ENCODE data around the gene ACO2.
"Not testable (repeated sequence)": the region's sequence is repeated elsewhere in the genome, so short reads cannot be mapped to it uniquely, and the experiment has no call there.

ACO2 gene

GRCh38 chr22:41568811-41569210 is 99.9 kb downstream of the ACO2 start:
- no peak for DNase-seq (ENCODE audit: low read depth in 2 of 2)

- DNase-seq (ENCODE audit: low read depth in 2 of 2), result no peak
Observed at GRCh38 chr22:41570221-41570620, 101.3 kb downstream of the ACO2 start.

GRCh38 chr22:41571786-41572185 is 102.9 kb downstream of the ACO2 start:
- no peak for DNase-seq (ENCODE audit: low read depth in 2 of 2)

DNA sequence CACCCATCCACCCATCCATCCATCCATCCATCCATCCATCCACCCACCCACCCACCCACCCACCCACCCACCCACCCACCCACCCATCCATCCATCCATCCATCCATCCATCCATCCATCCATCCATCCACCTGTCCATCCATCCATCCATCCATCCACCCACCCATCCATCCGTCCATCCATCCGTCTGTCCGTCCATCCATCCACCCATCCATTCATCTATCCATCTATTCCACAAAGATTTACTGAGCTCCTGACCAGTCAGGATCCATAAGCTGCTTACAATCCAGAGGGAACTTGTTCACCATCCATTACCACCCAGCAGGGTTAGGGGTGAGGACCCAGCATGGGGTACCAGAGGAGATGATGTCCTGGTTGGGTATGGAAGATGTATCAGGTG is 103.4 kb downstream of the ACO2 start:
- not testable (repeated sequence) for DNase-seq (ENCODE audit: low read depth in 2 of 2)

DNA sequence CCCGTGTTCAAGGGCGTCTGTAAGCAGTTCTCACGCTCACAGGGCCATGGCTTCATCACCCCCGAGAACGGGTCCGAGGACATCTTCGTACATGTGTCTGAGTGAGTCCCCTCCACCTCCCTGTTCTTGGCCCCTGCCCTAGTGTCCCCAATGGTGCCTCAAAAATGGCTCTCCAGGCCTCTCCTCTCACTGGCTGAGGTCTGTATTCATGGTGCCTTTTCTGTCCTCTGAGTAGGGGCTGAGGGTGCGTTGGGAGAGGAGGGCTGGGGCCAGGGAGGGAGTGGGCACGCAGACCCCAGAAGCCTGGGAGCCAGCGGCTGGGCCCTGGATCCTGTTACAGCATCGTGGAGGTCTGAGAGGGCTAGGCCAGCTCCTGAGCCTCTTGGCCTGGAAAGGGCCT is 104.8 kb downstream of the ACO2 start:
- DNase-seq (ENCODE audit: low read depth in 2 of 2), result no peak

DNA sequence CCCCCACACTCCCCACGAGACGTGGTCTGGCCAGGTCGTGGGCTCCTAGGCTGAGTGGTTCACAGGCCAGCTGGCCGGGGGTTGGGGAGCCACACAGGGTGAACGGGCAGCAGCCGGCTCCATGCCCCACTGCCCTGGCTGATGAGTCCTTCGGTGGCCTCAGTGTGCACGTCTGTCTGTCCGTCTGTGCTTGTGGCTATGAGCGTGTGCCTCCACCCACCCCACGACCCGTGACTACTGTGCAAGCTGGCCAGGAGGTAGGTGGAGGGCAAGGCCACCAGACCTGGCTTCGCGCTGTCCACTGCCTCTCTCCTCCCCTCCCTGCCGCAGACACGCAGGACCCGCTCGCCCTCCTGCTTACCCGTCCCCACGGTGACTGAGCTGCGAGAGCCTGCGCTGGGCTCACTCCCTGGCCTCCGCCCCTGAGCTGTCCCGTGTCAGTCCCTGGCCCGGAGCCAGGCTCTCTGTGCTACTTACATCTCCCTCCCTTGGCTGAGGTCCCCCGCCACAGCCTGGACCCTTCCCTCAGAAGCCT is 106.0 kb downstream of the ACO2 start:
- no peak for DNase-seq (ENCODE audit: low read depth in 2 of 2)

GRCh38 chr22:41575533-41575932 is 106.6 kb downstream of the ACO2 start:
- no peak for DNase-seq (ENCODE audit: low read depth in 2 of 2)

DNA sequence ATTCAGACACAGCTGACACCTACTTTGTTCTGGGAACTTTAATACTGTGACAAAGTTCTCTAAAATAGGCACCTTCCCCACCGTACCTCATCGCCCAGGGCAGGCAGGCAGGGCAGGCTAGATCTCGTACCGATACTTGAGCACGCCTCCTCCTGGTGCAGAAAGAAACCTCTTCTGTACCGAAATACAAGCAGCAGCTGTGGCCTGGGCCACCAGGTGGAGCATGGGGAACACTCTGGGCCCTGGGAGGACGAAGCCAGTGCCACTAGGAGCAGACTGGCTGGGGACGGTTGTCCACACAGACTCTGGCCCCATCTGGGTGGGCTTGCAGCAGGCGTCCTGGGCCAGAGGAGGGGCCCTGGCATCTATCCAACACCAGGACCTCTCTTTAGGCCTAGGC is 108.0 kb downstream of the ACO2 start:
- DNase-seq (ENCODE audit: low read depth in 2 of 2), result no peak

- DNase-seq (ENCODE audit: low read depth in 2 of 2), result no peak
Observed at GRCh38 chr22:41578114-41578513, 109.2 kb downstream of the ACO2 start.
